IPS-NIHi7 (cell line): ENCODE results near the gene TSPAN8.
"Not testable (repeated sequence)": the region's sequence is repeated elsewhere in the genome, so short reads cannot be mapped to it uniquely, and the experiment has no call there.

Source experiments
- DNase-seq: peaks from one replicate; pipeline ENCODE4 v3.0.0; 2012; ENCODE audit warnings: mixed read lengths; ENCODE audit errors: extremely low spot score

TSPAN8 gene

GRCh38 chr12:71128191-71128788 is 29.5 kb downstream of the TSPAN8 start:
- no peak for DNase-seq

DNA sequence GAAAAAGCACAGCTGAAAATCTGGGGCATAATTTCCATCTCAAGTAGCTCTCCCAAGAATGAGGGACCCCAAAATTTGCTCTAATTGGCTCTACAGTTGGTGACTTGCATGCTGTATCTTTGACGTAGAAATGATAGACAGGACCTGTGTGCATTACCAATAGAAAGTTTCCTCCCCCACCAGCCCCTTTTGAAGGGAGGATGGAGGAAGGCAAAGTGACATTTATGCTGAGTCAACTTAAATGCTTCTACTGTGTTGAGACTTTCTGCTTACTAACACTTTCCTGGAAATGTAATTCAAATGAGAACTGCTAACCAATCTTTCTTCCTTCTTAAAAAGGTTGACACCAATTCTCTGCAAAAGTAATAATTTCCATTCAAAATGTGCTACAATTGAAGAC is 31.9 kb downstream of the TSPAN8 start:
- DNase-seq = no peak

DNA sequence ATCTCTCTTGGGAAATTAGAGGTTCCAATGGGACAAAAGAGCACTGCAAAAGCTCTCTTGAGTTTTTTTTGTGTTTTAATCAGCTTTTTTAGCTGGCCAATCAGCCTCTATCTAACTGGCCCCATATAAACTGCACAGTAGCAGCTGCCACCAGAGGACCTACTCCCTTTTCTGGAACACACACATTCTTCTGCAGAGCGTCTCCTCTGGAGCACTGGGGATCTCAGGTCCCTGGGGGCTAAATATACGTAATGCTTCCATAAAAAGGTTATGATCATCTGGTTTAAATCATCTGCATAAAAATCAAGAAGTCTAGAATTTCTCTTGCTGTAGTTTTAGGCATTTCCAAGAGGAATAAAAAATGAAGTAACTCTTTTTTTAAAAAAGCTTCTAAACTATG is 32.3 kb downstream of the TSPAN8 start:
- DNase-seq = no peak

DNA sequence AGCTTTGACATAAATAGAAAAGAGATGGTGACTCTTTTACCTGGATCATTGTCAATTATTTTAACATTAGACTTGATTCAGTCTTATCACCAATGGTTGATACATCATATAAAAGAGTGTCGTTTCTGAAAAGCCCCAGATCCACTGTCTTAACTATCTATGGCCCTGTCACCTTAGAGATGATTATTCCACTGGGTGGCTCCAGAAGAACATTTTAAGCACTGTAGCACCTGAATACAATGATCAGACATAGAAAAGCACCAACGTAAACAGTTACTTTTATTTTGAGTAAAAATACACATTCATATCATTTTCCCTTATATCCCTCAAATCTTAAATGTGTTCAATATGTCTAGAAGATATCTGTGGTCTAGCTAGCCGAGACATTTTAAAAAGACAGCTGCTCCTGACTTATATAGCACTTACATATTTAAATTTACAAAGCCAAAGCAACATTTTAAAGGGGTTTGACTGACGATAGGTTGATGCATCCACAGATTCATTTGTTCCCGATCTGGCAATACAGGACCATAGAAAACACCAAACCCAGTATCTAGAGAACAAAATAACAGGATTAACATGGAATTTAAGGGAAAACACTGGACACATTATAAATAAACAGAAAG is 32.9 kb downstream of the TSPAN8 start:
- DNase-seq = no peak

- DNase-seq = not testable (repeated sequence)
Observed at GRCh38 chr12:71113148-71113547, 44.7 kb downstream of the TSPAN8 start.

DNA sequence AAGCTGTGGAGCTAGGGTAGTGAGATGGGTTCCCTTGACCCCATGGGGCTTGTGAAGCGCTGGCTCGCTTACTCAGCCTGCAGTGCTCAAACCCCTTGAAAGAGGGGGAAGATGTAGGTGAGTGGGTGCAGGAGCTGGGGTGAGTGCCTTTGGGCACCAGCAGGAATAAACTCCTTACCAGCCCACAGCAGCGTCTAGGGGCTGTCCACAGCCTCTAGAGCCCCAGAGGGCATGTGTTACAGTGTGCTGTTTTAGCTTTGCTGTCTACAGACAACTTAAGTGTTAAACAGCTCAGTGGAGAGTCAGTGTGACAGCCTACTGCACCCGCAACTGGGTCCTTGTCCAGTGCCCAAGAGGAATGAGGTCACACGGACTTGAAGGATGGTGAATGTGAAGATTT is 48.0 kb downstream of the TSPAN8 start:
- DNase-seq = no peak

DNA sequence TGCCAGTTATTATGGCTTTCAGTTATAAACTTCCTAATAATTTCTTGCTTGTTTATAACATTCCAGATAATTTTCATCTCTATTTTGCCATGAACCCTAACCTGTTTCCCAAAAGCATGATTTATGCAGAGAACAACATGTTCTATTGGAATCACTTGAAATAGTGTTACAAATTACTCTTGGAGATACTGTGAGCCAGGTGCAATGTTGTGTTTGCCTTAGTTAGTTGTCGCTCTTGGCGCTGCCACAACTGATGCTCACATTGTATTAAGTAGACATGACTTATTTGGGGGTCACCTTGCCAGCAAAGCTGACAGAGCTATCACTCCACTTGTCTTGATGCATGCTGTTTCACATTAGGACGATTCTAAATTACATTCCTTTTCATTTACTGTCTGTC is 49.4 kb downstream of the TSPAN8 start:
- no peak for DNase-seq

GRCh38 chr12:71107936-71108335 is 49.9 kb downstream of the TSPAN8 start:
- no peak for DNase-seq

DNA sequence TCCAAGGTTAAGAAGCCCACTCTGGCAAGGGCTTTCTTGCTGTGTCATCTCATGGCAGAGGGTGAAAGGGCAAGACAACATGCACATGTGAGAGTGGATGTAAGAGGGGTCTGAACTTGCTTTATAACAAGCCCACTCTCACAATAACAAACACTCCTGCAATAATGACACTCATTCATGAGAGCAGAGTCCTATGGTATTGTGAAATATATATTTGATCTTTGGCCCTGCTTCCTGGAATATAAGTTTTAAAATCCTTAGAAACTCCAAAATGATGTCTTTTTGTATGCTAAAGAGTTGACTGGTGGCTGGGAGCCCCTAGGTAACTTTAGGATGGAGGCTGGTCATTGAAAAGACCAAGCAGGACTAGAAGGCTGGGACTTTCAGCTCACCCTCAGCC is 51.8 kb downstream of the TSPAN8 start:
- no peak for DNase-seq

- no peak for DNase-seq
Observed at GRCh38 chr12:71092290-71092689, 65.5 kb downstream of the TSPAN8 start.

- no peak for DNase-seq
Observed at GRCh38 chr12:71090971-71091370, 66.8 kb downstream of the TSPAN8 start.

DNA sequence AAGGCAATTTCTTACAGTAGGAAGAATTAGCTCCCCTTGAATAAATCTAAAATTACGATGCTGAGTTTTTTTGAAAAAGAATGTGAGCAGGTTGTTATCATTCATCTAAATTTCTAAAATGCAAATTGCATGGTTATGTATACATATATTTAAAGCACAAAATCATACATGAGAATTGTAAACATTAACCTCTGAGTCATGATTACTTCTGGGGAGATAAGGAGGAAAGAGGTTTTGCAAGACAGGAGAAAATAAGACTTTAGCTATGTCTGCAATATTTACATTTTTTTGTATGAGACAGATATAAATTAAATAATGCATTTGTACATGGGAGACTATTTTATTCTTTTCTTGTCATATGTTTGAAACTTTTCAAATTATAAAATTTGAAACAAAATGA is 72.2 kb downstream of the TSPAN8 start:
- DNase-seq = no peak

- DNase-seq = no peak
Observed at GRCh38 chr12:71075743-71076142, 82.1 kb downstream of the TSPAN8 start.
